Left kidney (tissue), 1 donor: Measurements from ENCODE around the gene NFILZ. TPM values are rescaled to one million over a fixed set of nuclear protein-coding genes. Genes with fewer than 3 reads are reported as not detected.

Experiments
- polyA plus RNA-seq: library from polyadenylated mRNA; unstranded; fragments of 120-200 nt; gene quantifications from one replicate; pipeline ENCODE4 v1.2.1, GENCODE V29; 2013; ENCODE audit not compliant: insufficient read length

NFILZ gene
- polyA plus RNA-seq, 1 donor, result not detected

Other genes with a start within 250 kb of the NFILZ start
- 137 TPM for gene RAB11B, start 240.3 kb upstream of the NFILZ start, polyA plus RNA-seq
- gene MARCHF2, start 217.3 kb upstream of the NFILZ start, polyA plus RNA-seq, result 12.4 TPM
- 472 TPM for gene HNRNPM, start 185.7 kb upstream of the NFILZ start, polyA plus RNA-seq
- gene PRAM1, start 128.0 kb upstream of the NFILZ start, polyA plus RNA-seq, result 1.5 TPM
- gene ZNF414, start 116.5 kb upstream of the NFILZ start, polyA plus RNA-seq, result 22.8 TPM
- gene MYO1F, start 53.2 kb upstream of the NFILZ start, polyA plus RNA-seq, result 10.8 TPM
- gene ADAMTS10, start 19.9 kb upstream of the NFILZ start, polyA plus RNA-seq, result 43.5 TPM
- gene ACTL9, start 68.2 kb downstream of the NFILZ start, polyA plus RNA-seq, result not detected
- not detected for gene OR2Z1, start 91.0 kb downstream of the NFILZ start, polyA plus RNA-seq
- 49.0 TPM for gene ZNF558, start 201.7 kb downstream of the NFILZ start, polyA plus RNA-seq
- not detected for gene MBD3L1, start 201.7 kb downstream of the NFILZ start, polyA plus RNA-seq